Gastrocnemius medialis (tissue), 4 donors: ENCODE results near the gene BTG1.

ENCODE experiments used
- POLR2A ChIP-seq, 2 donors: fragments of 450-650 bp; IDR thresholded peaks; one replicate each; pipeline ENCODE4 v1.6.1; 2017; ENCODE audit warnings: antibody characterized with exemption in 2 of 2, mild to moderate bottlenecking in 2 of 2, moderate library complexity in 2 of 2
- TF ChIP-seq, protein P1 (sequence below), 5 experiments: fragments of 450-650 bp in 3 of 5; fragments of 200-600 bp in 2 of 5; sonication (generic) in 2 of 5; IDR thresholded peaks in 4 of 5; conservative IDR thresholded peaks in 1 of 5; 1 replicate in 4 of 5; 2 replicates in 1 of 5; pipeline ENCODE4 v1.5.1; 2016 to 2019; ENCODE audit warnings: antibody characterized with exemption in 5 of 5, mild to moderate bottlenecking in 3 of 5, moderate library complexity in 3 of 5

DNA sequence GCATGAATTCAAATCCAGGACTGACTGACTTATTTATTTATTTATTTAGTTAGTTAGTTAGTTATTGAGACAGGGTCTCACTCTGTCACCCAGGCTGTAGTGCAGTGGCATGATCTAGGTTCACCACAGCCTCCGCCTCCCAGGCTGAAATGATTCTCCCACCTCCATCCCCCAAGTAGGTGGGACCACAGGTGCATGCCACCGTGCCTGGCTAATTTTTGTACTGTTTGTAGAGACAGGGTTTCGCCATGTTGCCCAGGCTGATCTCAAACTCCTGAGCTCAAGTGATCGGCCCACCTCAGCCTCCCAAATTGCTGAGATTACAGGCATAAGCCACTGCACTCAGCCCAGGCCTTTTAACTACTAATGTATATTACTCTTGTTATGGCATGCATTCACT lies 36.0 kb downstream of the BTG1 start:
- TF ChIP-seq, protein P1, sequence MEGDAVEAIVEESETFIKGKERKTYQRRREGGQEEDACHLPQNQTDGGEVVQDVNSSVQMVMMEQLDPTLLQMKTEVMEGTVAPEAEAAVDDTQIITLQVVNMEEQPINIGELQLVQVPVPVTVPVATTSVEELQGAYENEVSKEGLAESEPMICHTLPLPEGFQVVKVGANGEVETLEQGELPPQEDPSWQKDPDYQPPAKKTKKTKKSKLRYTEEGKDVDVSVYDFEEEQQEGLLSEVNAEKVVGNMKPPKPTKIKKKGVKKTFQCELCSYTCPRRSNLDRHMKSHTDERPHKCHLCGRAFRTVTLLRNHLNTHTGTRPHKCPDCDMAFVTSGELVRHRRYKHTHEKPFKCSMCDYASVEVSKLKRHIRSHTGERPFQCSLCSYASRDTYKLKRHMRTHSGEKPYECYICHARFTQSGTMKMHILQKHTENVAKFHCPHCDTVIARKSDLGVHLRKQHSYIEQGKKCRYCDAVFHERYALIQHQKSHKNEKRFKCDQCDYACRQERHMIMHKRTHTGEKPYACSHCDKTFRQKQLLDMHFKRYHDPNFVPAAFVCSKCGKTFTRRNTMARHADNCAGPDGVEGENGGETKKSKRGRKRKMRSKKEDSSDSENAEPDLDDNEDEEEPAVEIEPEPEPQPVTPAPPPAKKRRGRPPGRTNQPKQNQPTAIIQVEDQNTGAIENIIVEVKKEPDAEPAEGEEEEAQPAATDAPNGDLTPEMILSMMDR (IDR thresholded peaks at IDR 0.05 in 4 of 5, conservative IDR thresholded peaks at IDR 0.05 in 1 of 5), result no peak
- no peak for TF ChIP-seq POLR2A (IDR thresholded peaks at IDR 0.05)
